Lung (tissue), 13 donors: ENCODE results near the gene EYA3. TPM values are rescaled to one million over a fixed set of nuclear protein-coding genes. Genes with fewer than 3 reads are reported as not detected.

Experiments
- ATAC-seq: fragments of 200-7000 bp; cut with Tn5 transposase; one replicate; pipeline ENCODE4 v1.9.1; 2020; ENCODE audit warnings: moderate number of reproducible peaks; ENCODE audit not compliant: insufficient read depth, low FRiP score
- DNase-seq, 3 donors: peaks; one replicate each; pipeline ENCODE4 v3.0.0-alpha.2; 2013 to 2017
- H3K27ac ChIP-seq, 2 donors: one replicate each; pipeline ENCODE4 v1.5.1; 2013; ENCODE audit warnings: mild to moderate bottlenecking in 2 of 2, moderate library complexity in 2 of 2, control low read depth in 1 of 2, inconsistent platforms in 1 of 2, low read depth in 1 of 2, low read length in 1 of 2
- H3K27me3 ChIP-seq, 3 donors: one replicate each; pipeline ENCODE4 v1.5.1; 2013; ENCODE audit warnings: low read length in 2 of 3; ENCODE audit not compliant: control insufficient read depth in 3 of 3, insufficient read depth in 3 of 3
- H3K36me3 ChIP-seq, 4 donors: one replicate each; pipeline ENCODE4 v1.5.1; 2013; ENCODE audit warnings: low read length in 4 of 4, mild to moderate bottlenecking in 1 of 4, moderate library complexity in 1 of 4; ENCODE audit not compliant: control insufficient read depth in 4 of 4, insufficient read depth in 4 of 4
- H3K4me1 ChIP-seq, 5 donors: one replicate each; pipeline ENCODE4 v1.5.1; 2013; ENCODE audit warnings: low read length in 5 of 5, mild to moderate bottlenecking in 2 of 5, moderate library complexity in 1 of 5; ENCODE audit not compliant: control insufficient read depth in 5 of 5, insufficient read depth in 5 of 5
- H3K4me3 ChIP-seq: one replicate; pipeline ENCODE4 v1.5.1; 2013; ENCODE audit warnings: mild to moderate bottlenecking, control low read depth, moderate library complexity
- H3K9ac ChIP-seq, 2 donors: one replicate each; pipeline ENCODE4 v1.5.1; 2013; ENCODE audit warnings: low read length in 2 of 2, control low read depth in 1 of 2; ENCODE audit not compliant: insufficient read depth in 1 of 2
- H3K9me3 ChIP-seq, 4 donors: one replicate each; pipeline ENCODE4 v1.5.1; 2013; ENCODE audit warnings: low read length in 3 of 4, mild to moderate bottlenecking in 1 of 4, moderate library complexity in 1 of 4; ENCODE audit not compliant: control insufficient read depth in 4 of 4, insufficient read depth in 3 of 4
- CTCF ChIP-seq: IDR thresholded peaks from 2 replicates; pipeline ENCODE4 v1.5.1; 2012; ENCODE audit warnings: mild to moderate bottlenecking; ENCODE audit errors: control extremely low read depth, extremely low read depth
- WGBS, 2 donors: extraction: QIAGEN DNeasy Blood & Tissue Kit; methylation state at CpG; one replicate each; pipeline ENCODE4 v1.1.7; 2013; 5-methylcytosine and 5-hydroxymethylcytosine counted together
- polyA plus RNA-seq, 2 donors: library from polyadenylated mRNA; stranded (reverse); fragments of 200-250 nt; gene quantifications; one replicate each; pipeline ENCODE4 v1.2.1, GENCODE V29; 2013
- small RNA-seq: library from RNA; depleted of rRNA; stranded (forward); fragments of <200 nt; gene quantifications from one replicate; pipeline ENCODE3, GENCODE V24; 2014; ENCODE audit warnings: low replicate concordance
- total RNA-seq, 2 donors: library from RNA; depleted of rRNA in 1 of 2; stranded (reverse); fragments of >200 nt in 1 of 2; gene quantifications; one replicate each; pipeline ENCODE4 v1.2.1, GENCODE V29; 2014 to 2021
- donor health status: control.
- donor health status: control.
- donor health status: Bipolar disorder and iron deficiency.
- donor health status: healthy.
- donor health status: DM: yes; HTN: yes; CAD: no.

The EYA3 gene
- total and polyA plus RNA-seq, 4 donors: 6.3 to 21.8 (median 13.4) TPM

GRCh38 chr1:27931184-27931583 is 157.2 kb downstream of the EYA3 start:
- Histone ChIP-seq H3K9ac (no peak overlapping the region), H3K9me3 (no peaks in the 10 kb centered on the region), H3K36me3 (no peaks in the 10 kb centered on the region), H3K4me1 (peaks cover 0 to 3% (median 0%) of the 10 kb centered on the region in 5 donors), H3K27ac (no peak overlapping the region), H3K4me3 (no peak overlapping the region), H3K27me3 (peaks cover 0 to 5% (median 0%) of the 10 kb centered on the region in 3 donors)
- DNase-seq: no peak
- TF ChIP-seq CTCF: no peak
- WGBS, 2 donors: 88 to 94% methylated on average over 6 of the region's 6 CpGs
- ATAC-seq: no peak

GRCh38 chr1:27928216-27928954 is 160.0 kb downstream of the EYA3 start:
- 63 to 90% methylated on average over 5 of the region's 5 CpGs for WGBS, 2 donors
- H3K36me3 ChIP-seq: no peaks in the 10 kb centered on the region
- H3K27ac ChIP-seq: no peak overlapping the region
- H3K4me1 ChIP-seq: no peaks in the 10 kb centered on the region
- no peak for TF ChIP-seq CTCF
- H3K4me3 ChIP-seq: no peak overlapping the region
- ATAC-seq (no peak), DNase-seq (no peak)
- no peak overlapping the region for H3K9ac ChIP-seq
- no peaks in the 10 kb centered on the region for H3K9me3 ChIP-seq
- H3K27me3 ChIP-seq: no peaks in the 10 kb centered on the region

DNA sequence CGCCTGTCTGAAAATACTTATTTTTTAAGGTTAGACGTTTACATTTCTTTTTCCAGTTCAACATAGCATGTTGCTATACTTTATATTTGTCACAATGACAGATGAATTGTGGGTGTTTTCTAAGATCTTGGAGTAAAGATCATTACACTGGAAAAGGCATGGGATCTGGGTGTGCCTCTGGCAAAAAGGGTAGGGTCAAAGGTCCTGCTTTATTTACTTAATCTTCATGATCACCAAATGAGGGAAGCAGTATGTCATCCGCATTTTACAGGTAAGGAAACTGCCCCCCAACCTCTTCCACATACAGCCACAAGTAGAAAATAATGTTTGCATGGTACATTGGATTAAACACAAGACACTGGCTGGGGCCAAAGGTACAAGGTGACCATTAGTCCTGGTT is 166.1 kb downstream of the EYA3 start:
- no peak overlapping the region for H3K4me3 ChIP-seq
- TF ChIP-seq CTCF: no peak
- H3K27me3 ChIP-seq: peaks cover 0 to 2% (median 0%) of the 10 kb centered on the region in 3 donors
- WGBS, 2 donors: 86 to 91% methylated on average over 3 of the region's 3 CpGs
- no peak for DNase-seq
- no peaks in the 10 kb centered on the region for H3K36me3 ChIP-seq
- H3K9ac ChIP-seq: no peak overlapping the region
- no peak overlapping the region for H3K27ac ChIP-seq
- H3K4me1 ChIP-seq: no peaks in the 10 kb centered on the region
- ATAC-seq: no peak
- H3K9me3 ChIP-seq: no peaks in the 10 kb centered on the region

Small RNA genes within 50 kb of the gene (small RNA-seq; reads per million reads assigned to genes)
- gene RN7SL559P: not detected

Other genes with a start within 250 kb of the EYA3 start
- gene THEMIS2, start 216.1 kb downstream of the EYA3 start, total RNA-seq: 100 to 1,000 TPM in 1 of 2 donors, 10 to 100 TPM in 1; 21.3 to 115 TPM
- 100 to 1,000 TPM in 1 of 2 donors, 10 to 100 TPM in 1; 29.0 to 153 TPM for gene THEMIS2, start 216.1 kb downstream of the EYA3 start, polyA plus RNA-seq
- 10 to 100 TPM; 23.5 to 39.6 TPM for gene RPA2, start 174.0 kb downstream of the EYA3 start, total RNA-seq
- 10 to 100 TPM; 24.2 to 31.0 TPM for gene RPA2, start 174.0 kb downstream of the EYA3 start, polyA plus RNA-seq
- gene SMPDL3B, start 153.6 kb downstream of the EYA3 start, total RNA-seq: 10 to 100 TPM; 16.5 to 17.6 TPM
- 10 to 100 TPM in 1 of 2 donors, 1 to 10 TPM in 1; 6.4 to 17.0 TPM for gene SMPDL3B, start 153.6 kb downstream of the EYA3 start, polyA plus RNA-seq
- 1 to 10 TPM; 4.6 to 8.4 TPM for gene XKR8, start 128.6 kb downstream of the EYA3 start, total RNA-seq
- 10 to 100 TPM in 1 of 2 donors, 1 to 10 TPM in 1; 6.0 to 11.5 TPM for gene XKR8, start 128.6 kb downstream of the EYA3 start, polyA plus RNA-seq
- gene PTAFR, start 88.1 kb upstream of the EYA3 start, total RNA-seq: 10 to 100 TPM in 1 of 2 donors, 1 to 10 TPM in 1; 9.3 to 37.3 TPM
- 10 to 100 TPM in 1 of 2 donors, 1 to 10 TPM in 1; 7.7 to 93.6 TPM for gene PTAFR, start 88.1 kb upstream of the EYA3 start, polyA plus RNA-seq
- 10 to 100 TPM; 38.9 to 61.4 TPM for gene DNAJC8, start 144.4 kb upstream of the EYA3 start, total RNA-seq
- 10 to 100 TPM; 70.2 to 84.0 TPM for gene DNAJC8, start 144.4 kb upstream of the EYA3 start, polyA plus RNA-seq
- gene ATP5IF1, start 147.5 kb upstream of the EYA3 start, total RNA-seq: 100 to 1,000 TPM in 1 of 2 donors, 10 to 100 TPM in 1; 90.2 to 122 TPM
- 100 to 1,000 TPM; 163 to 758 TPM for gene ATP5IF1, start 147.5 kb upstream of the EYA3 start, polyA plus RNA-seq
- gene SESN2, start 170.9 kb upstream of the EYA3 start, total RNA-seq: 10 to 100 TPM in 1 of 2 donors, 1 to 10 TPM in 1; 3.3 to 19.4 TPM
- gene SESN2, start 170.9 kb upstream of the EYA3 start, polyA plus RNA-seq: 10 to 100 TPM in 1 of 2 donors, 1 to 10 TPM in 1; 6.6 to 15.3 TPM
- gene MED18, start 240.4 kb upstream of the EYA3 start, total RNA-seq: 10 to 100 TPM in 1 of 2 donors, 1 to 10 TPM in 1; 8.9 to 11.6 TPM
- 10 to 100 TPM; 14.8 to 29.7 TPM for gene MED18, start 240.4 kb upstream of the EYA3 start, polyA plus RNA-seq